Small intestine (tissue), 7 donors: ENCODE data around the gene VSIG2. TPM values are rescaled to one million over a fixed set of nuclear protein-coding genes. Genes with fewer than 3 reads are reported as not detected.
"Not testable (repeated sequence)": the region's sequence is repeated elsewhere in the genome, so short reads cannot be mapped to it uniquely, and the experiment has no call there.

Experiments
- DNase-seq, 2 donors: peaks; one replicate each; pipeline versions ENCODE4 v3.0.0 to v3.0.0-alpha.2; 2013
- FAIRE-seq: peaks from 2 replicates; lab custom pipeline; 2012; peaks lifted over from hg19 to GRCh38; lab: Jason Lieb, UNC
- H3K27ac ChIP-seq, 3 donors: one replicate each; pipeline ENCODE4 v1.5.1; 2013; ENCODE audit warnings: low read length in 2 of 3, mild to moderate bottlenecking in 2 of 3, control low read depth in 1 of 3, inconsistent platforms in 1 of 3, low read depth in 1 of 3, moderate library complexity in 1 of 3
- H3K27me3 ChIP-seq, 3 donors: one replicate each; pipeline ENCODE4 v1.6.1; 2013; ENCODE audit warnings: low read length in 3 of 3, inconsistent platforms in 1 of 3; ENCODE audit not compliant: control insufficient read depth in 3 of 3, insufficient read depth in 3 of 3
- H3K36me3 ChIP-seq, 3 donors: one replicate each; pipeline ENCODE4 v1.6.1; 2013; ENCODE audit warnings: low read length in 3 of 3, inconsistent platforms in 1 of 3, low read depth in 1 of 3, mild to moderate bottlenecking in 1 of 3, moderate library complexity in 1 of 3; ENCODE audit not compliant: control insufficient read depth in 3 of 3, insufficient read depth in 2 of 3
- H3K4me1 ChIP-seq, 3 donors: one replicate each; pipeline ENCODE4 v1.6.1; 2013; ENCODE audit warnings: low read length in 2 of 3, inconsistent platforms in 1 of 3, low read depth in 1 of 3, mild to moderate bottlenecking in 1 of 3, moderate library complexity in 1 of 3; ENCODE audit not compliant: control insufficient read depth in 3 of 3, insufficient read depth in 2 of 3
- H3K4me3 ChIP-seq, 3 donors: one replicate each; pipeline ENCODE4 v1.5.1; 2013; ENCODE audit warnings: low read length in 3 of 3, control low read depth in 1 of 3, inconsistent platforms in 1 of 3, low read depth in 1 of 3, mild to moderate bottlenecking in 1 of 3, moderate library complexity in 1 of 3
- H3K9me3 ChIP-seq, 2 donors: one replicate each; pipeline ENCODE4 v1.6.1; 2013; ENCODE audit warnings: low read depth in 1 of 2, low read length in 1 of 2; ENCODE audit not compliant: control insufficient read depth in 2 of 2, insufficient read depth in 1 of 2
- WGBS, 3 donors: extraction: QIAGEN DNeasy Blood & Tissue Kit; methylation state at CpG; one replicate each; pipeline ENCODE4 v1.1.7; 2013; 5-methylcytosine and 5-hydroxymethylcytosine counted together
- polyA plus RNA-seq, 4 donors: library from polyadenylated mRNA; stranded (reverse) in 3 of 4; unstranded in 1 of 4; fragments of 200-250 nt in 3 of 4; fragments of 120-200 nt in 1 of 4; gene quantifications; one replicate each; pipeline versions ENCODE4 v1.2.1 to v1.2.3, GENCODE V29; 2013
- donor health status: healthy with polysubstance abuse.
- donor health status: control.
- donor health status: control.
- donor health status: Bipolar disorder and iron deficiency.
- donor health status: healthy.

VSIG2 gene
- polyA plus RNA-seq, 4 donors: 0.91 to 6.4 TPM; not detected in 2

DNA sequence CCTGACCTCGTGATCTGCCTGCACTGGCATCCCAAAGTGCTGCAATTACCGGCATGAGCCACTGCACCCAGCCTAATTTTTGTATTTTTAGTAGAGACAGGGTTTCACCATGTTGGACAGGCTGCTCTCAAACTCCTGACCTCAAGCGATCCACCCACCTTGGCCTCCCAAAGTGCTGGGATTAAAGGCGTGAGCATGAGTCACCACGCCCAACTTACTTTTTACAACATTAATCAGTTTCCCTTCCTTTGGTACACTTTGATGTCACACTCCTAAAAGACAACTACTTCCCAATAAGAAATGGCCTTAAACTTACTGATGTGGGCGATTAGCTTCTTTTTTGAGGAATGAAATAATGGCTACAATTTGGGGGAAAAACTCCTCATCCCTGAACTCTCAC is 18.9 kb upstream of the VSIG2 start:
- peaks cover 0 to 20% (median 0%) of the 10 kb centered on the region in 3 donors for H3K36me3 ChIP-seq
- WGBS, 3 donors: 92 to 94% (median 93%) methylated on average over 6 of the region's 6 CpGs
- not testable (repeated sequence) for H3K4me3 ChIP-seq, FAIRE-seq, H3K9me3 ChIP-seq, H3K27me3 ChIP-seq, H3K27ac ChIP-seq, DNase-seq, H3K4me1 ChIP-seq

DNA sequence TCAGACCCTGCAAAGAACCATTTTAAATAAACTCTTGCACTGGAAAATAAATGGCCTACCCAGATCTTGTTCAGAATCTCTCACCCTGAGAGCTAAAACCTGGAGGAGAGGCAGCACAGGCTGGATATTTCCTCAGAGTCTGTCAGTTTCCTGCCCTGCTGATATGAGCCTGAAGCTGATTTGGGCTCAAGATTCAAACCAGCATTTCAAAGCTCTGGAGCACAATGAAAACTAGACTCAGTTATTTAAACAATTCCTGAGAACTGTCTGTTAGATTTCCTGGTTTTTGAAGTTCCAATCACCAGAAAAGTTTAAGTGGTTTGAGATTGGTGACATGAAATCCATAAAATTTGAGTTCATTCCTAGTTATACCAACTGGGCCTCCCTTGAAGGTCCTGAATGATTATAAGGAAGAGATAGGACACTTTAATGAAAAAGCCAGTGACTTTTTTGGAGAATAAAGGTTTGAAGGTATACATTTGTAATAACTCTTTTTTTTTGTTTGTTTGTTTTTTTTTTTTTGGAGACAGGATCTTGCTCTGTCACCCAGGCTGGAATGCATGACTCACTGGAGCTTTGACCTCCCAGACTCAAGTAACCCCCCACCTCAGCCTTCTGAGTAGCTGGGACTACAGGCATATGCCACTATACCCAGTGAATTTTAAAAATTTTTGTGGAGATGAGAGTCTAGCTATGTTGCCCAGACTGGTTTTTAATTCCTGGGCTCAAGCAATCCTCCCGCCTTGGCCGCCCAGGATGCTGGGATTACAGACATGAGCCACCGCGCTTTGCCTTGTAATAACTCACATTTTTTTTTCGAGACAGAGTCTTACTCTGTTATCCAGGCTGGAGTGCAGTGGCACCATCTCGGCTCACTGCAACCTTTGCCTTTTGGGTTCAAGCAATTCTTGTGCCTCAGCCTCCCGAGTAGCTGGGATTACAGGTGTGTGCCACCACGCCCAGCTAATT is 18.0 kb upstream of the VSIG2 start:
- H3K27me3 ChIP-seq: no peaks in the 10 kb centered on the region
- DNase-seq: no peak
- H3K4me3 ChIP-seq: no peak overlapping the region
- no peaks in the 10 kb centered on the region for H3K9me3 ChIP-seq
- H3K36me3 ChIP-seq: peaks cover 0 to 24% (median 0%) of the 10 kb centered on the region in 3 donors
- 92 to 98% (median 96%) methylated on average over 8 of the region's 8 CpGs for WGBS, 3 donors
- no peaks in the 10 kb centered on the region for H3K4me1 ChIP-seq
- no peak for FAIRE-seq
- no peak overlapping the region for H3K27ac ChIP-seq

DNA sequence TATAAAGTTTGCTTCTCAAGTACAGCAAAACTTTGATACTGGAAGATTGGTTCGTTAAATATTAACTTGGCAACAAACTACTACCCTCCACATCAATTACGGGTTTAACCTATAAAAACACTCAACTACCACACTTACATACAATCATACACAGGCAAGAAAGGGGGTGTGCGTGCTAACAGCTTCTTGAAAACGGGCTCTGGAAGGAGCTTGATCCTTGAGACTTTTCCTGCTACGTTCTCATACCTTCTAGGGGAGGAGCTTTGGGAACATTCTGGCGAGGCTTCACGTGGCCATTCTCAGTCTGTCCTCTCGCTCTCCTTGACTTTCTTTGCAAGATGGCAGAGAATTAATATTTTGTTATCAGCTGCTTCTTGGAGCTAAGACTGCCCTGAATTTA is 16.9 kb upstream of the VSIG2 start:
- H3K4me3 ChIP-seq: no peak overlapping the region
- FAIRE-seq: no peak
- DNase-seq: peak; percentile 54 to 72
- WGBS, 3 donors: 22 to 63% (median 40%) methylated on average over 8 of the region's 8 CpGs
- no peak overlapping the region for H3K27ac ChIP-seq
- H3K9me3 ChIP-seq: no peaks in the 10 kb centered on the region
- no peaks in the 10 kb centered on the region for H3K4me1 ChIP-seq
- H3K36me3 ChIP-seq: peaks cover 0 to 24% (median 0%) of the 10 kb centered on the region in 3 donors
- no peaks in the 10 kb centered on the region for H3K27me3 ChIP-seq

DNA sequence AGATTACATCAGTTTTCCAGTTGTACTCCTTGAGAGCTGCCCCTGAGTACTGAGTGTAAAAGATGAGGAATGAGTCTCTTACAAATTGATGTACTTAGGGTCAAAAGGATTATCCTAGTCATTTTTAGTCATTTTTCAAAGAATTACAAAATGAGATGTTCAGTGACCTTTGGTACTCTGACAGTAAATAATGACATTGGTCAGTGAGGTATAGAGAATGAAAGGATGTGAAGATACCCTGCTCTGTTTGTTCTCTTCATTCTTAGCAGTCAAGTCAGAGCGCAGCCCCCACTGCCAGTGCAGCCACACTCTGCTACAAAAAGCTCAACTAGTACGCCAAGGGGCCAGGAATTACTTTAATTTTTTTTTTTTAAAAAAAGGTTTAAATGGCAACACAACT is 14.1 kb upstream of the VSIG2 start:
- H3K27me3 ChIP-seq: peaks cover 0 to 18% (median 2%) of the 10 kb centered on the region in 3 donors
- WGBS, 3 donors: 98 to 100% (median 99%) methylated on average over 2 of the region's 2 CpGs
- no peak overlapping the region for H3K4me3 ChIP-seq
- peaks cover 0 to 20% (median 0%) of the 10 kb centered on the region in 3 donors for H3K36me3 ChIP-seq
- H3K27ac ChIP-seq: no peak overlapping the region
- H3K4me1 ChIP-seq: peaks cover 0 to 11% (median 4%) of the 10 kb centered on the region in 3 donors
- FAIRE-seq (no peak), DNase-seq (no peak)
- H3K9me3 ChIP-seq: no peaks in the 10 kb centered on the region

DNA sequence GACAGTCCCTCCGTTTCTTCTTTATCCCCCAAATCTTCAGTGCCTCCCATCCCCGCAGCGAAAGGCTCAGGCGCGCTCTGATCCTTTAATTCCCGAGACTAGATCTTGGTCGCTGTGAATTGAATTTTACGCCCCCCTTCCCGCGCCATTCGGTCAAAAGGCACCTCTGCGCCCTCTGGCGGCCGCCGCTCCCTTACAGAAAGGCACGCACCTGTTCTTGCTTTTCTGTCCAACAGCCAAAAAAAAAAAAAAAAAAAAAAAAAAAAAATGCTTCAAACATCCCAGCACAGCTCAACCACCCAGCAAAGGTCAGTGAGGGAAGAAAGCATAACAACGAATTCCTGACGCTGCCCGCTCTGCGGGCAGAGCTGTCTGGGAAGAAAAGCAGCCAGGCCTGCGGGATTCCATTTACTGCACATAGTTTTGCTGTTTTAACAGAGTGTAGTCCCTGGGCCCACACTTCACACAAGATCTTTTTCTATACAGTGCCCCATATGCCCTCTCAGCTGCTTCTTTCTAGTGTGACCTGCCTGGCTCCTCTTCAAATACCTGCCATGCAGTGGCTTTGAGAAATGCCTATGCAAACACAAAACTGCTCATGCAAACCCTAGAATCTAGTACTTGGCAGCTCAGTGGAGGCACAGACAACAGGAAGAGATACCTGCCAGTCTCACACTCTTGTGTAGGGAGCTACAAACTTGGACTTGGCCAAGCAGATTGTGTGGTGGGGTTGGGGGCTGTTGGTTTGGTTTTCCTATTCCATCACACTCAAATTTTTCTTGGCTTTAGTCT is 11.3 kb upstream of the VSIG2 start:
- no peak for FAIRE-seq
- WGBS, 3 donors: 3 to 6% (median 6%) methylated on average over 21 of the region's 21 CpGs
- Histone ChIP-seq H3K27me3 (peaks cover 0 to 46% (median 15%) of the 10 kb centered on the region in 3 donors), H3K4me1 (peaks cover 0 to 35% (median 4%) of the 10 kb centered on the region in 3 donors), H3K4me3 (peak overlapping the region; percentile 49 to 60 (median 55)), H3K27ac (peak overlapping the region in 1 of 3 donors; percentile 57), H3K36me3 (peaks cover 0 to 11% (median 0%) of the 10 kb centered on the region in 3 donors), H3K9me3 (peaks cover 0 to 6% of the 10 kb centered on the region in 2 donors)
- peak; percentile 71 to 91 for DNase-seq

DNA sequence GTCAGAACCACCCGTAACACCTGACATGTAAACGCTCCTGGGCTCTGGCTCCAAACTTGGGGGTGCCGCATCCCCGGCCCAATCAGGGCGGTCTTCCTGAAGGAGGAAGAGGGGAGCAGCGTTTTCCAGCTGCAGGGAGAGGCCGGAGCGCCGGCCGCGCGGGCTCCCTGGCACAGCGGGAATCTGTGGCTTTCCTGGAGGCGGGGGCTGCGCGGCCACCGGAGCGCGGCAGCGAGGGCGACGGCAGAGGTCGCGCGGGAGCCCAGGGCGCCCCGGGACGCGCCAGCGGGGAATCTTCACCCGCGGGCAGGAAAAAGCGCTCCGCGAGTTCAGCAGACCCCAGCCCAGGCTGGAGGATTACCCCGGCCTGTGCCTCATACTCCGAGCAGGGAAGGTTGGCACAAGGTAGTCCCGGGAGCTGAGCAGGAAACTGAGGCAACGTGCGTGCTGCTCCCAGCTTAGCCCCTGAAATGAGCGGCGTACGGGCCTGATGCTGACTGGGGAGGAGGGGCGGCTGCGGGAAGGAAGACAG is 10.6 kb upstream of the VSIG2 start:
- H3K4me1 ChIP-seq: peaks cover 0 to 40% (median 4%) of the 10 kb centered on the region in 3 donors
- DNase-seq (peak; percentile 40 to 47), FAIRE-seq (no peak)
- peaks cover 0 to 53% (median 15%) of the 10 kb centered on the region in 3 donors for H3K27me3 ChIP-seq
- H3K36me3 ChIP-seq: peaks cover 0 to 11% (median 0%) of the 10 kb centered on the region in 3 donors
- WGBS, 3 donors: 1% methylated on average over 42 to 45 of the region's 45 CpGs
- peak overlapping the region in 1 of 3 donors; percentile 57 for H3K27ac ChIP-seq
- peaks cover 0 to 6% of the 10 kb centered on the region in 2 donors for H3K9me3 ChIP-seq
- H3K4me3 ChIP-seq: peak overlapping the region; percentile 49 to 60 (median 55)

DNA sequence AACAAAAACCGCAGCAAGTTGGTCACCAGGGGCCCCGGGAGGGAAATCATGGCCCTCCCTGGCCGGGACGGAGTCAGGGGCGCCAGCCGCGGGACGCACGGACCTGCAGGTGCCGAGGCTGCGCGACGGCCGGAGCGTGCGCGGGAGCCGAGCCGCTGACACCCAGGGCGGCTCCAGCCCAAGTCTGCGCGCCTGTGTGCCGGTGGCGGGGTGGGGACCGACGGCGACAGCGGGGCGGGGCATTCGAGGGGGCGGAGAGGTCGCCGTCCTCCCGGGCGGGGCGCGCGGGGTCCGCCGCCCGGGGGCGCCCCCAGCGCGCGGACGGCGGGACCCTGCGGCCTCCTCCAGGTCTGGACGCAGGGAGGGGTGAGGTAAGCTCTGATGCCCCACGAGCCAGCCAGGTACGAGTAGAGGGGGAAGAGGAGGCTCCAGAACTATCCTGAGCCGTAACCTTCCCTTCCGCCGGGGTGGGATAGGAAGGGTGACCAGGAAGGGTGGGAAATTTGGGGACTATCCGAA is 10.1 kb upstream of the VSIG2 start, which contains the start of gene ESAM:
TSS of gene ESAM (minus strand) at position 186 of the 519 bp plus-strand sequence. CDS start at position 50, 136 bp downstream.
- FAIRE-seq: no peak
- peaks cover 0 to 40% (median 4%) of the 10 kb centered on the region in 3 donors for H3K4me1 ChIP-seq
- peaks cover 0 to 6% (median 0%) of the 10 kb centered on the region in 3 donors for H3K36me3 ChIP-seq
- H3K9me3 ChIP-seq: peaks cover 0 to 6% of the 10 kb centered on the region in 2 donors
- WGBS, 3 donors: 1% methylated on average over 24 to 55 of the region's 55 CpGs
- H3K27me3 ChIP-seq: peaks cover 0 to 58% (median 15%) of the 10 kb centered on the region in 3 donors
- peak; percentile 61 to 73 for DNase-seq
- H3K27ac ChIP-seq: peak within 1 kb of the TSS in 2 of 3 donors; percentile 35 to 57
- H3K4me3 ChIP-seq: peak within 1 kb of the TSS; percentile 49 to 60 (median 55)
